NCI-H2196 (cell line): ENCODE data around the gene PLCB4.

Experiments used
- DNase-seq: peaks from one replicate; lab custom pipeline; 2025; ENCODE audit not compliant: unreplicated experiment; lab: John Stamatoyannopoulos, UW

Gene PLCB4

DNA sequence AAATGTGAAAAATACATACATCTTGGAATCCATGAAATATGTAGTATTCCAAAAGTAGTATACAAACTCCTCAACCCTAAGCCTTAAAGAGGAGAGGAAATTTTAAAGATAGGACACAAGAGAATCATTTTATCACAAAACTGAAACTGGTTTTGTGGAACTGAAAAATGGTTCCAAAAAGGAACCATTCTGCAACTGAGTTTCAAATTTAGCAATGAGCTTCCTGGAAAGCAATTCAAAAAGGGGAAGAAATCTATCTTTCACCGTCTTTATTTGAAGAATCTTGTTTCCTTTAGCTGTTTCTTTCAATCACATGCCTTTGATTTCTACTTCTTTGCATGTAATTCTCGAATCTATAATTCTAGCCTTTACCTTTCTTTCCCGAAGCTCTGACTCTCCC lies 413.3 kb downstream of the PLCB4 start:
- no peak for DNase-seq

DNA sequence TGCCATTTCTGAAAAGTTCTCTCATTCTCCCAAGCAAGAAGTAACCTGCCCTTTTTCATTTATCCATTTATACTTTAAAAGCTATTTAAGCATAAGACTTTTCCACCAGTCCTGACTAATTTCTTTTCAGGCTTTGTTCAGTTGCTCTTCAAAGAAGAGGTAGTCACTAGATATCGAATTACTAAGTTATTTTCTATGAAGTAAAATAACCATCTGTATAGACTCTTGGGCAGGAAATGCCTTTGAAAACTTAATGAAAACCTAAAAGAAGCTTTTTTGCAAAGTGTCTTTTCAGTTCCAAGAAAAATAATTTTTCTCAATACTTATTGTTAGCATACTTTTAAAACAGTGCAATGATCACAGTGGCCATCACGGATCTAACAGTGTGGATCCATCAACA lies 414.2 kb downstream of the PLCB4 start:
- DNase-seq = no peak

DNA sequence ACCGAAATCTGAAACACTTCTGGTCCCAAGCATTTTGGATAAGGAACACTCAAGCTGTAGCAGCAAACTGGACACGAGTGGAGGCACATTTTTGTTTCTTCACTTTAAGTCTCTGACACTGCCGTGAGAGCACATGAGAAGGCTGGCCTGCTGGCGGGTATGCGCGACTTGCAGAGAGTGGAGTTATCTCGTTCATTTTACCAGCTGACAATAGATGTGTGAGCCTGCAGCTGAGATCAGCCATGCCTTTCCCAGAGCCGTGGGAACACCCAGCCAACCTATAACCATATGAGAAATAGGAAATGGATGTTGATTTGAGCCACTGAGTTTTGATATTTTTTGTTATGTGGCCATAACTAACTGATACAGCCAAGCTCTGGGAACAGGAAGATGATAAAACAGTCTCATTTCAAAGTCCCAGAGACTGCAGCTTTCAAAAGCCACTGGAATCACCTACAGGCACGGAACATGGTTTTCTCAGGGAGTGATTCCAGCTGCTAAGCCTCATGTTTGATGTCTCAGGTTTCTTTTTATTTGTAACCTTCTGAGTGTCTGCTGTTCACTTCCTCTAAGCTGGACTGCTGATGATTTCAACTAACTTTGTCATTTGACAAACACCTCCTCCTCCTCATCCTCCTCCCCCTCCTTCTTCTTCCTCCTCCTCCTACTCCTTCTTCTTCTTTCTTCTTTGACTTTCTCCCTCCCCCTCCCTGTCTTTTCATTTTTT lies 416.9 kb downstream of the PLCB4 start:
- DNase-seq = no peak

DNA sequence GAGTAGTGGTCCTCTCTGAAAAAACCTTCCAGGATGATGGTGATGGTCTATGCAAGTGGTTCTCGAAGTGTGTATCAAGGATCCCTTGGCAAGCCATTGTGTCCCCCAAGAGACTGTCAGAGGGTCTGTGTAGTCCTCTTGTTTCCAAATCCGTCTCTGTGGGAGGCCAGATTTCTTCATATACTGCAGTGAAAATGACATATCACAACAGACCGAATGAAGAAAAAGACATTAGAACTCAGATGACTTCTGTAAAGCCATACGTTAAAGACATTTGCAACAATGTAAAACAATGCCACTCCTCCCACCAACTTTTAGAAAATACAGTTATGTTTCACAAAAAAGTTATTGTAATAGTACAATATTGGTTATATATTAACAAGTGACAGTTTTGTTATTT lies 418.3 kb downstream of the PLCB4 start:
- DNase-seq = no peak

DNA sequence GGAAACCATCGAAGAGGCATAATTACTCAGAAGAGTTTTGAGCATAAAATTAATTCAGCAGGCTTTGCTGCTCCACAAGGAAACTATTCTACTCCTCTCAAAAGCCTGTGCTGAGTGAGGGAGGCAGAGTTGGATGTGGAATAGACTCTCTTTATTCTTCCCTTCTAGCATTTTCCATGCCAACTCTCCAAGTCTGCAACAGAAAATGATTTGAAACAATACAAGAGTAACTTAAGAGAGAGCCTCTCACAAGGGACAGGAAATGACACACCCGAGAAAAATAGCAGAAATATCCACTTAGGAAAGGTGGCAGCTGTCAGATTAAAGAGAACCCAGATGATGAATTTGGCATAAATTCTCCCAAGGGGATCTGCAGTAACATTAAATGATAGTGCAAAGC lies 419.2 kb downstream of the PLCB4 start:
- DNase-seq = no peak

DNA sequence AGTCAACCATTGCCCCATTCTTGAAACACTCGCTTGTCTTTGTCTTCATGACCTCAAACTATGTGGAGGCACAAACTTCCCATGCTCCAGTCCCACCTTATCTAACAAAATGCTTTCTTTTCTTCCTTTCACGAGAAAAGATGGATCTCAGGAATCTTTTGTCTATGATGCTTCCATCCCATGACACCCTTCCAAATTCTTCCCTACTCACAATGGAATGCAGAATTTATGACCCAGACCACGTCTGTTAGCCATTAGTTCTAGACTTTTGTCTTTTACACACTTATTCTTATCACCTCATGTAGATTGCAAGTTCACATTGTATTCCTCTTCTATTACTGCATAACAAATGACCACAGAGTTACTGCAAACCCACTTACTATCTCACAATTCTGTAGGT lies 421.3 kb downstream of the PLCB4 start:
- no peak for DNase-seq

DNA sequence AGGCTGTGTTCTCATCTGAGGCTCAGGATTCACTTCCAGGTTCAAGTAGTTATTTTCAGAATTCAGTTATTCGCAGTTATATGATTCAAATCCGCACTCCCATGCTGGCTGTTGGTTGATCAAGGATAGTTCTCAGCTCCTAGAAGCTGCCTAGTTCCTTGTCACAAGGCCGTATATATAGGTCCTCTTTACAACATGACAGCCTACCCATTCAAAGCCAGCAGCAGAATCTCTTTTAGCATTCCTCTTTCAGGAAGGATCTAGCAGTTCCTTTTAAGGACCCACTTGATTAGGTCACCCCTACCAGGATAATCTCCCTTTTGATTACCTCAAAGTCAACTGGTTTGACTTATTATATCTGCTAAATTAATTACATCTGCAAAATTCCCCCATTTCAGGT lies 421.7 kb downstream of the PLCB4 start:
- no peak for DNase-seq

DNA sequence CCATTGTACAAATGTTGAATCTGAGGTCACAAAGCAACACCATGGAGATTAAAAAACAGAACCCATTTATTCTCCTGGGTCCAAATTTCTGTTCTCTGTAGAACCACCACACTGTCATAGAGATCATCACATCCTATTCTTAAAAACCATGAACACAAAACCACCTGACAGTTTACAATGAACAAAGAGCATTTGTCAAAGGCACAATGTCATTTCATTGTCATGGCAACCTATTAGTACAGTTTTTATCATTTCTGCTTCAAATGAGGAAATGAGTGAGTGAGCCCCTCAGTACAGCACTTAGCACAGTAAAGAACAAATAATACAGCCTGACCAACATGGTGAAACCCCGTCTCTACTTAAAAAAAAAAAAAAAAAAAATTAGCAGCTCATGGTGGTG lies 422.4 kb downstream of the PLCB4 start:
- no peak for DNase-seq

DNA sequence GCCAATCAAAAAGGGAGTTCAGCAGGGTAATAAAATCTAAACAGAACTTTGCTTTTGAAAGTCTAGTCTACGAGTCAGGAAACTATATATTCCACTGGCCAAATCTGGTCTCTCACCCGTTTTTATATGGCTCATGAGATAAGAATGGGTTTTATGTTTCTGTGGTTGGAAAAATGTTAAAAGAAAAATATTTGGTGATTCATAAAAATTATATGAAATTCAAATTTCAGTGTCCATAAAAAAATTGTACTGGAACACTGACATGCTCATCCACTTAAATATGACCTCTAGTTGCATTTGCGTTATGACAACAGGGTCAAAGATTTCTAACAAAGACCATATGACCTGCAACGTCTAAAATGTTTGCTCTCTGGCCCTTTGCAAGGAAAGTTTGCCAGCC lies 423.2 kb downstream of the PLCB4 start:
- no peak for DNase-seq

DNA sequence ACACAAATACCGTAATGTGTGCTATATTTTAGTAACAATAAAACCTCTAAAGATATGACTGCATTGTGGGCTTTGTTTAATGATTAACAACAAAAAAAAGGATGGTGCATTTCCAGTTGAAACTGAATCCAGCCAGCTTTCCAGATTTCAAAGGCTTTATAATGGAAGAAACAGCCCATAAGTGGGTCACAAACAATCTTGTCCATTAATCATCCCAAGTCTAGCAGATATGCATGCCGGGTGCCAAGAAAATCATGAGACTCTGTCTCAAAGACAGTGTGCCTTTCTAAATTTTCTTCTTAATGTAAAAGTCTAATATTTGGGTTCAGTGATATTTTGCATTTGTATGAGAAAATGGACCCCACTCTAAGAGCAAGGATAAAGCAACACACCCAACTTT lies 424.9 kb downstream of the PLCB4 start:
- no peak for DNase-seq

DNA sequence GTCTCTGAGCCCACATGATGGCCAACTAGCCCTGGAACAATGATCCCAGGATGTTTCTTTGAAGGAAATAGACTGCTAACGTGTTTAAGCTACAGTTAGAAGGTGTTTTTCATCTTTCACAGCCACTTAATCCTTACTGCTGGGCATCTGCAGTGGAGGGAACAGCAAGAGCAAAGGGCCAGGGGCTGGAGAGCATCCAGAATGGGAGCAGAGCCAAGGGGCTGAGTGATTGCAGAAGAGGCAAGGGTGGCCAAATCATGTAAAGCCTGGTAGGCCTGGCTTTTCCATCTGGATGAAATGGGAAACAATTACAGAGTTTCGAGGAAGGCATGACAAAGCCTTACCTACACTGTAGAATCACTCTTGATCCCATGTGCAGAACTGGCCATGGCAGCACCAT lies 426.8 kb downstream of the PLCB4 start:
- no peak for DNase-seq

DNA sequence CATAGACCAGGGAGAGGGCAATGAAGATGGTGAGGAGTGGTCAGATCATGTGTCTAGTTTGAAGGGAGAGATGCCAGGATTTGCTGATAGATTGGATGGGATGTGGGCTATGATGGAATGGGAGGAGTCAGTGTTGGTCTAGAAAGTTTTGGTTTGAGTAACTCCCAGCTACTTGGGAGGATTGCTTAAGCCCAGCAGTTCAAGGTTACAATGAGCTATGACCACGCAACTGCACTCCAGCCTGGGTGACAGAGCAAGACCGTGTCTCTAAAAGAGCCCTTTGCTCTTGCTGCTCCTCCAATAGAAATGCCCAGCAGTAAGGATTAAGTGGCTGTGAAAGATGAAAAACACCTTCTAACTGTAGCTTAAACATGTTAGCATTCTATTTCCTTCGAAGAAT lies 427.3 kb downstream of the PLCB4 start:
- no peak for DNase-seq

DNA sequence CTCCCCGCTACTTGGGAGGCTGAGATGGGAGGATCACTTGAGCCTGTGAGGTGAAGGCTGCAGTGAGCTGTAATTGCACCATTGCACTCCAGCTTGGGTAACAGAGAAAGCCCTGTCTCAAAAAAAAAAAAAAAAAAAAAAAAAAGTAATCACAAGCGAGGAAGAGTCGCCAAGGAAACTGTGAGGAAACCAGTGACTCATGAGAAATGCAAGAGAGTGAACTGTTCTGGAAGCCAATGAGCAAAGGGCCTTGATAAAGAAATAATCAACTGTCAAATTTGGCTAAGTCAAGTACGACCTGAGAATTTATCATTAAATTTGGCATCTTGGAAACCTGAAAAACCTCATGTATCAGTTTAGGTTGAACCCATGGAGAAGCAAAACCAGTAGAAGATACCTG lies 429.4 kb downstream of the PLCB4 start:
- no peak for DNase-seq

DNA sequence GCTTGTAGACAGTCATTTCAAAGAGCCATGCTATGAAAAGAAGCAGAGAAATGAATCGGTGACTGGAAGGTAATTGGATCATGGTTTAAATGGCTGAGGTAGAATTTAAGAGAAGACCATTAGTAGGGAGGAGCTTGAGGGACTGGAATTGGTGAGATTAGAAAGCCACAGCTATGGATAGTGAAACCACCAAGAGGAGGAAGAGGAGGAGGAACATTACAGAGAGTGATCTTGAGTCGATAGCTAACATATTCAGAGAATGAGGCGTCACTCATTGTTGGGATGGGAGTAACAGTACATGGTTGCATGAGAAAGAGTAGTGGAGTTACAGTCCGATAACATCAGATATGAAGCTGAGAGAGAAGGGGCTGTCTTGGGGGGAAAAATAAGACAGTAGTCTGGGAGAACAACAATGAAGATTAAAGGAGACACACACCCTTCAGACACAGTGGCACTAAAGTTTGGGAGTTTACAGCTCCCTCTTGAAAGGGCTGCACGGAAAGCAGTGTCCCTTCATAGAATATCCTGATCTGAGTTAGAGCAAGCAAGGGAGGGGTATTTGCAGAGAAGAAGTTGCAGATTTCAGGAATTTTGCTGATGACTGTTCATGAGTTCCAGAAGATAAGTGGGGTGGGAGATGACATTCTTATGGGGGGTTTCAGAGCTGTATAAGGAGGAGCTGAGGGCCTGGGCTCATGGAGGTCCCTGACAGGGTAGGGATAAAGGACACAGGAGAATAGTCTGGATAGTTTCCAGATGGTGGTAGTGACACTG lies 430.4 kb downstream of the PLCB4 start:
- DNase-seq = no peak

DNA sequence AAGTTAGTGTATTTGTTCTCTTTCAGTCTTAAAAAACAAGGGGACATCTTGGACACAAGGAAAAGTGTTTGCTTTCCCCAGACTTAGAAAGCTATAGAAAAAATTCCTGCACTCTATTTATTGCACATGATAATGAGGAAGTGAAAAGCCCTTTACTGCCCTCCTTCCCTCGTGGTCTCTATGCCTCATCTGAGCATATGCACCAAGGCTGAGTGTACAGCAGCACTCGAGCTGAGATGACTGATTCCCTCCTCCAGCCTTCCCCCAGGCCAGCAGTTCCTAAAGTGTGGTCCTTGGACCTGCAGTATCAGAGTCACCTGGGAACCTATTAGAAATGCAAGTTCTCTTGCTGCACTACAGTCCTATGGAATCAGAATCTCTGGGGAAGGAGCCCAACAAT lies 431.2 kb downstream of the PLCB4 start:
- no peak for DNase-seq

DNA sequence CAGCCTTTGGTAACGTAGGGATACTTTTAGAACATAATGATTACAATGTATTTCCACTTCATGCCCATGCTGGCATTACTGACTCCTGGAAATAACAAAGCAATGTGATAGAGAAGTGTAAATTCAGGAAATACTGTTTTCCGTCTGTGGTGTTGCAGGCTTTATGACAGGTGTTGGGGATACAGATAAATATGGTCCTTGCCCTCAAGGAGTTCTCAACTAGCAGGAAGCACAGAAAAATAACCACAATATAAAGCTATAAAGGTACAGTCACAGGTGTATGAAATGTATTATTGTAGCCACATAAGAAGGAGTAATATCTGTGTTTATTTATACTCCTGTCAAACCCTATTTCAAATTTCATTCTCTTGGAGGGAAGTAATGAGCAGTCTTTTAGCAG lies 432.6 kb downstream of the PLCB4 start:
- no peak for DNase-seq

DNA sequence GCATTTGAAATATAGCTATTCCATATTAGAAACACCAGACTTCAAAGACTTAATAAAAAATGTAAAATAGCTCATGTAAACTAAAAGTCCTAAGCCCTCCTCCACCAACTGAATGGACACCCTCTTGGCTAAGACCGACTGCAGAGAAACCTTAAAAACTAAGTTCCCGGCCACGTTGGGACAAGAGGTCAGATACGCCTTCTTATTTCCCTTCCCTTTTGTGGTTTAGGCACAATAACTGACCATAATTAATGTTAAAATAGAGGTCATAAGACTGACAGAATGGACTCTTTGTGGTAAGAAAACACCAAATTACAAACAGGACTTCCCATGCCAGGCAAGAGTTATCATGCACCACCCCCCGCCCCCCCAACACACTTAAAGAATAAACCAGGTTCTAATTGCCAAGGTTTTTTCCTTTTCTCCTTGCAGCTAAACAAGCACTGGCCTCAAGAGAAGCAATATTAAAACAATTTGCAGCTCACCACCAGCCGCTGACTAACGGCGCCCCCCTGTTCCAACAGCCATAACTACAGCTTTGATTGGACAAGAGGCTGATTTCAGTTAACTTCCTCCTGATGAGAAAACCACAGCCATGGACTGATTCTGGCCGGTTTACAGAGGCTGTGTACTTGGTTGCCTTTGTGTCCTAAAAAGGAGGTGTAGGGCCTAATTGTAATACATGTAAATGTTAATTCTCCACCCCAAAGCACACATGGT lies 434.8 kb downstream of the PLCB4 start:
- DNase-seq = no peak

DNA sequence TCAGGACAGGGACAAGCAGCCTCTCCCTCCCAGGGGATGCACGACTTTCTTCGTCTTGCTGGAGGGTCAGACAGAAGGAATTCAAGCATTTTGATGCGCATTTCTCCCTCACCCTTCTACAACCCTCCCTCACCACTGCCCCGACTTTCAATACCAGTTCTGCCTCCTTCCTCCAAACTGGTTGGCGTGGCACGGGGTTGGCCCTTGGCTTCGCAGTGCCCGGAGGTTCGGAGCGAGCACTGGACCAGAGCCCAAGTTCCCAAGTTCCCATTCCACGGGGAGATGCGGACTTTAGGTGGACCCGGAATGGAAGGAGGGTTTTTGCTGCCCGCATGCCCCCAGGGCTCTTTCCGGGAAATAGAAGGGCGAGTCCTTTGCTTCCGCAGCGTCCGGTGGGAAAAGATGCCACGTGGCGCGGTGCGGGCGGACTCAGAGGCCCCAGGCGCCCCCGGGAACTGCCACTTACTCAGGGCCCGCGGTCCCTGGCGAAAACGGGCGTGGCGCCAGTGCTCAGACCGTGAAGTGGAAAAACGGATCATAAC lies 437.5 kb downstream of the PLCB4 start:
- no peak for DNase-seq

DNA sequence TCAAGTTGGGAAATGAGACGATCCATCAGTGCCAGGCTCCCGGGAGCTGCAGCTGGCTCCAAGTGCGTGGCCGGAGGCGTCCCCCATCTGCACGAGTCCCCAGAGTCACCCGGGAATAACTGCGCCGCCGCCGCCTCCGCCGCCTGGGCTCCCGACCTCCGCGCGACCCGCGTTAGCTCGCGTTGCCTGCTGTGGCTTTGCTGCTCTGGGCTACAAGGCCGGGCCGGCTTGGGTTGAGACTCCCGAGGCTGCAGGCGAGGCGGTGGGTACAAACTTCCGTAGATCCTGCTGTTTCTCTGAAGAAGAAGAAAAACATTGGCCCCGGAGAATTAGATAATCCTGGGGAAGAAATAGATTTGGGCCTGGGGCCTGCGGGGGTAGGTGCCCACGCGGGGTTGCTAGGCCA lies 438.1 kb downstream of the PLCB4 start:
- DNase-seq = no peak

DNA sequence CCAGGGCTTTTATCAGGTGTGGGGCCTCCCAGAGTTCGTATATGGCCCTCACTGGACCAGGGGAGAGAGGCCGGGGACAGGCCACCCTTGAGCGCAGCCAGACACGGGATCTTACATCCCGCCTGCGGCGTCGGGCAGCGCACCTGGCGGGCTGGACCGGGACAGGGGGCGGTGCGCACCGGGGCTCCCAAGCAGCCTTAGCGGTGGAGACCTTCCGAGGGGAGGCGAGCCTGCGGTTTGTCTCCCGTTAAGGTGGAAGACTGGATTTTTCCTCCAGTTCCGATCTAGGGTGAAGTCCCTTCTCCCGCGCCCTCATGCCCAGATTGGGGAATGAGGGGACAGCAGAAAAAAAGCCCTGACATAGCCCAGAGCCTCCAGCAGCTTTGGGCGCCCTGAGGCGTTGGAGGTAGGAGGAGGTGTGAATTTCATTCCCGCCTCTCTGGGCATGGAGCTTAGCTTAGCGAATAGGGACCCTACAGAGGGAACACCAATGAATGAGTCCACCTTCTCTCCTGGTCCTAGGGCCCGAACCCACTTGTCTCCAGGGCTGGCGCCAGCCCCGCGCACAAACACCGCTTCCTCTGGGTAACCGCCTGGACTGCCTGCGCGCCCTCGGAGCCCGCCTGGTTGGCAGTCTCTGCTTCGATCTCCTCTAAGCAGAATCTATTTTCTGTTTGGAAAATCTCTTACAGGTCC lies 438.8 kb downstream of the PLCB4 start:
- no peak for DNase-seq

DNA sequence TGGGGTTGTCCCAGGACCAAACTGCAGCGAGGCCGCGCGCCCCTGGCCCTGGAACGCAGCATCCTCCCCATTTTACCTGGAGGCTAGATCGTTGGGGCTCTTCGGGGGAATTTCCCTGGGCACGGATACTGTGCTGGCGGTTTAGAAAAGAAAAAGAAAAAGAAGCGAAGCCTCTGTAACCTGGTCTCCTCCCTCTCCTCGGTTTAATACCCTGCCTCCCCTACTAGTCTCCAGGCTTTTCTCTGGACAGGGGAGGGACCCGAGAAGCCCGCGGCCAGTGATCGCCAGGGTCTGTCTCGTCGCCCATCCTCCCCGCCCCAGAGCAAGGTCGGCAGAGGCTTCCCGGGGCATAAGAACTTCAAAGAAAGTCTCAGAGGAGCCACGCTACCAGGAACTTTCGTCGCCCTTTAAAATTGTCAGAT lies 439.4 kb downstream of the PLCB4 start:
- DNase-seq = no peak
